HK-2 (cell line): ENCODE results near the gene CYB5A.
"Not testable (repeated sequence)": the region's sequence is repeated elsewhere in the genome, so short reads cannot be mapped to it uniquely, and the experiment has no call there.

Experiments used
- DNase-seq: peaks from one replicate; pipeline ENCODE4 v3.0.0-alpha.2; 2018; ENCODE audit not compliant: unreplicated experiment

Gene CYB5A

DNA sequence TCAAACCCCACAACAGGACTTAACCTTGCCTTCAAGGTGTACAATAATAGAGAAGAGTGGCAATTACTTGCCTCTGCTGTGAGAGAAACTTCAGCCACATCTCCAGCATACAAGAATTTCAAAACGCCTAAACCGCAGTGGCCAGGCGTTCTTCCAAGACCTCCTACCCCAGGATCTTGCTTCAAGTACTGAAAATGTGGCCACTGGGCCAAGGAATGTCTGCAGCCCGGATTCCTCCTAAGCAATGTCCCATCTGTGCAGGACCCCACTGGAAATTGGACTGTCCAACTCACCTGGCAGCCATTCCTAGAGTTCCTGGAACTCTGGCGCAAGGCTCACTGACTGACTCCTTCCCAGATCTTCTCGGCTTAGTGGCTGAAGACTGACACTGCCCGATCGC lies 2.8 kb upstream of the CYB5A start:
- DNase-seq, result no peak

DNA sequence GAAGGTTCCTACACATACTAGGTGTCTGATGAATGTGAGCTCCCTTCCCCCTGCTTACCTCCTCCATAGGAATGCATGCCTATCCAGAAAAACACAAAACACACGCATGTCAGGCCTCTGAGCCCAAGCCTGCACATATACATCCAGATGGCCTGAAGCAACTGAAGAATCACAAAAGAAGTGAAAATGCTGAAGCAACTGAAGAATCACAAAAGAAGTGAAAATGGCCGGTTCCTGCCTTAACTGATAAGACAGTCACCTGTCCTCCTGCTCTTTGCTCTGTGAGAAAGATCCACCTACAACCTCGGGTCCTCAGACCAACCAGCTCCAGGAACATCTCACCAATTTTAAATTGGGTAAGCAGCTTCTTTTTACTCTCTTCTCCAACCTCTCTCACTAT lies 1.2 kb upstream of the CYB5A start:
- not testable (repeated sequence) for DNase-seq

DNA sequence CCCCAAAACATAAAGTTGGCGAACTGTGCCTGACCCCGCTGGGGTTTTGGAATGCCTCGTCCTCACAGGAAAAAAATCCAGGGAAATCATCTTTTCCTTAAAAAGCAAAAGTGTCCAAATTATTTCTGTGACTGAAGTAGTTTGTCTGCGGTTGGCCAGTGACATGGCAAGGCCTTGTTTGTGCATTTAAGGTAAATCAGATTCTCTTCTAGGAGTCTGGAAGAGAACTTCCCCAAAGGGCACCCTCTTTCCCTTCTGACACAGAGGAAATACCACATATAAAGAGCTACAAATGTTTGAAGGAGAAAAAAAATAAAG lies 737 bp upstream of the CYB5A start:
- no peak for DNase-seq

DNA sequence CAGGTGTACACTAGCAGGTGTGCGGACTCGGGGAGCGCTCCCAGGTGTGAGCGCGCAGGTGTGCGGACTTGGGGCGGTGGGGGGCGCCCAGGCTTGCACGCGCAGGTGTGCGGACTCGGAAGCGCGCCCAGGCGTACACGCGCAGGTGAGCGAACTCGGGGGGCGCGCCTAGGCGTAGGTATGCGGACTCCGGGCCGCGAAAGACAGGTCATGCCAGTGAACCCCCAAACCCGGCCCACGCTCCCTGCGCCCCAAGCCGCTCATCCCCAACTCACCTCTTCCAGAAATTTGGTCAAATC lies 342 bp downstream of the CYB5A start:
- DNase-seq, result no peak

DNA sequence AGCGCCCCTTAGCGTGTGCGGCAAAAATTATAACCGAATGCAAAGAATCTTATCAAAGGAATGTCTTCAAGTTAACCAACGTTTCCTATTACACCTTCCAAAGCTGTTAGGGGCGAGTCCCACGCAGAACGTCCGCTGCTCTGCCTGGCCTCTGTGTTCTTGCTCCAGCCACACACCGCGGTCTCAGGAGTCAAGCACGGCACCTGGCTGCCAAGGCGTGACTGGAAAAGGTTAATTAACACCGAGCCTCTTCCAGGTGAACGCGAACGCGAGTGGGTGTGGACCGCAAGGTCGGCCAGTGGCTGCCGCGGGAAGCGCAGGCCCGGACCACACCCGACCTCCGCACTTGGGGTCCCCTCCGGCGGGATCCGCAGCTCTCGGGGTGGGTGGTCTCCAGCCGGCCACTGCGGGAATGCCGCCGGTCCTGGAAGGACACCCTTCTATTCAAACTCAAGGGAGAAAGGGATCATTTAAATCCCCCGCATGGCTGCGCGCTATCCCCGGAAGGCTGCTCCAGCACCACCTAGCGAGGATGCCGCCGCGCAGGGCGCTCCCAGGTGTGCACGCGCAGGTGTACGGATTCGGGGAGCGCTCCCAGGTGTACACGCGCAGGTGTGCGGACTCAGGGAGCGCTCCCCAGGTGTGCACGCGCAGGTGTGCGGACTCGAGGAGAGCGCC lies 830 bp downstream of the CYB5A start:
- no peak for DNase-seq

DNA sequence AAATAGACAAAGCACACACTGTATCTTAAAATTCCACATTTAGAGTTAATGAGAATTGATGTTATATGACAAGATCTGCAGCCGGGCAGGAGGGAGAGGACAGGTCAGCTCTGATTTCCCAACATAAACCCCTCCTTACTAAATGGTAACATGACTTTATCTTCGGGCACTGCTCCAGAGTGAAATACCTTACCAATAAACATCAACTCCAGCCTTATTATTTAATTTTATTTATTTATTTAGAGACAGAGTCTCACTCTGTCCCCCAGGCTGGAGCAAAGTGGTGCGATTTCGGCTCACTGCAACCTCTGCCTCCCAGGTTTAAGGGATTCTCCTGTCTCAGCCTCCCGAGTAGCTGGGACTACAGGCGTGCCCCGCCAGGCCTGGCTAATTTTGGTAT lies 1.7 kb downstream of the CYB5A start:
- DNase-seq, result no peak

DNA sequence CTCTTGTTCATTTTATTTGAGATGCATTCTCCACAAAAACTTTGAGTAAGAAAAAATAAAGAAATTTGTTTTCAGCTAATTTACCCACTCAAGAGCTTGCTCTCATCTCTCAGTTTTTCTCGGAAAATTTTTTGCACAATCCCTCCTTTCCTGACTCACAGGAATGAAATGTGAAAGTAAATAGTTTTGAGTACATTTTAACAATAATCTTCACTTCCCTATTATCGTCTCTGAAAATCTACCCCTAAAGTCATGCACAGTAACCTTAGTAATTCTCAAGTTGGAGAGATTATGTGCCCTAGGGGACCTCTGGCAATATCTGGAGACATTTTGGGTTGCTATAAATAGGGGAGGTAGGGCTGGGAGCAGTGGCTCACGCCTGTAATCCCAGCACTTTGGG lies 2.6 kb downstream of the CYB5A start:
- no peak for DNase-seq

DNA sequence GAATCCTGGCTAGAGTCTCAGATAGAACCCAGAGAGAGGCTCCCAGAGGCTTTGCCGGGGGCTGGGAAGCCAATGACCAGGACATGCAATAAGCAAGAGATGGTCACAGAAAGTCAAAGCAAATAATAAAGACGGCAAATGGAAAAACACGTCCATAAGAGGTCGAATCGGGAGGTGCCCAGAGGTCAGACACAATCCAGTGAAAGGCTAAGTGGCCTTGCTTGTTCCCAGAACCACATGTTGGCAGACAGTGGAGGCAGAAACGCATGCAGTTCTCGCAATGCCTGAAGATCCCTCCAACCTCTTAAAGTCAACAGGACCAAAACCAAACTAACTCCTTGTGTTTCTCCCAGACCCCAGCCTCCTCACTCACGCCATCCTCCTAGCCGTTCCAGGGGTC lies 3.0 kb downstream of the CYB5A start:
- no peak for DNase-seq

DNA sequence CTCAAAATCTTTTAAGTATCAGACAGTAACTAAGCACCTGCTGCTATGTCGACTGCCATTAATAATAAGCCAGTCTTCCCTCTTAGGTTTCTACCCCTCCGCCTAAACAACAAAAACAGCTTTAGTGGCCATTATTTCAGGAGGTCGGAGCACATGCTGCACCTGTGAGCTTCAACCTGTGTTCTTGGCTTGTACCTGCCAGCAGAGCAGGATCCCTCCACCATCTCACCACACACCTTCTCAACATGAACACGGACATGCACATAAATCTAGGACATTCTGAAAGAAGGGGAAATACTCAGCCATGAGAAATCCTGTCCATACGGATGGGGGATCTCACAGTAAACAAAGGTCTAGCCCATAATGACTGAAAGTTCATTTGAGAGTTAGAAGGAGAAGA lies 3.7 kb downstream of the CYB5A start:
- DNase-seq, result no peak

DNA sequence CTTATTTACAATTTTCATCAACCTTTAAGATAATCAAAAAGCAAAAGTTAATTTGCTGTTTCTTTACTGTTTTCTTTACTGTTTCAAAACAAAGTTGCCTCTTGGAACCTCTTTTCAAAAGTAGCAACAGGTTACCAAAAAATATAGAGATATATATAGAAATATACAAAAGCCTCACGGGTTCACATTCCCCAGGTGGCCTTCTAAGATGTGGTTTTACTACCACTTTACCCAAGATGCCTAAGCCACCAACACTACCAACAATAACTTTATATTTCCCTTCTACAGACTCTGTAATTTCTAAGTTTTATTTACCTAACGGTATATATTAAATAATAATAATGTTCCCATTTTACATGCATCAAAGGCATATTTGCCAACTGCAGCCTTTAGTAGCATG lies 4.9 kb downstream of the CYB5A start:
- DNase-seq, result no peak

DNA sequence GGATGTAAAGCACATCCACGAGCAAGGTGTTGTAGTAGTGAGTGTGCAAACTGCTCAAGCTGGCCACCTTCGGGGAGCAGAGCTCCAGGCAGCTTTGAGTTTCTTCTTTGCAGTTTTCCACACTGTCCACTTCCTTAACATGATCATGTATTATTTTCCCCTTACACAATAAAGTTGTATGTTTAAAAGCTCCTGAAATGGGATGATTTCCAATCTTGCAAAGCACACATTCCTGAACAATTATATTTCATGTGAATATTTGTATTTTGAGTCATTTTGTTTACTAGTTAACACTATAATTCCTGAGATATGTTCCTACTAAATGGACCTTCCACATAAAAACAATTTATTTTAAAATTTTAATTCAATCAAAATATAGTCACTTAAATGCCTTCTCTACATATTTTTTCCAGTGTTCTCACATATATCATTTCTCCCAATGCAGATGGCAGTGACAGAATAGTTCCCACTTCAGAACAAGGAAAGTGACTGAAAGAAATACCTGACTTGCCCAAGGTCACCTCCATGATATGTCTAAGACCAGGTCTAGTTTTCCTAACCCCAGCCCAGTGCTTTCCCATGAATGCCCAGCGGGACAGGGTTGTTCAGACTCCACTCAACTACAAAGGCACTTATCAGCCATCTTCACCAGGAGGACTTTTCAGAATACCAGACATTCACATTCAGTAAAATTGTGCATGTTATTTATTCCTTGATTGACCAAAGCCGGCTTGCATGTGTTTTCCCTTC lies 5.5 kb downstream of the CYB5A start:
- no peak for DNase-seq

DNA sequence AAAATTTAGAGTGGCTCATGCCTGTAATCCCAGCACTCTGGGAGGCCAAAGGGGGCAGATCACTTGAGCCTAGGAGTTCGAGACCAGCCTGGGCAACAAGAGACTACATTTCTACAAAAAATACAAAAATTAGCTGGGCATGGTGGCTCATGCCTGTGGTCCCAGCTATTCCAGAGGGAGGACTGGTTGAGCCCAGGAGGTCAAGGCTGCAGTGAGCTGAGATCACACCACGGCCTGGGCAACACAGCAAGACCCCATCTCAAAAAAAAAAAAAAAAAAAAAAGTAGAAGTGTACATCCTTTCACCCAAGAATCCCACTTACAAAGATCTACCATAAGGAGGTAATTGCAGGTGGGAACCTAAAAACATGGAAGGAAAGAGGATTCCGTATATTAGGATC lies 6.2 kb downstream of the CYB5A start:
- not testable (repeated sequence) for DNase-seq

DNA sequence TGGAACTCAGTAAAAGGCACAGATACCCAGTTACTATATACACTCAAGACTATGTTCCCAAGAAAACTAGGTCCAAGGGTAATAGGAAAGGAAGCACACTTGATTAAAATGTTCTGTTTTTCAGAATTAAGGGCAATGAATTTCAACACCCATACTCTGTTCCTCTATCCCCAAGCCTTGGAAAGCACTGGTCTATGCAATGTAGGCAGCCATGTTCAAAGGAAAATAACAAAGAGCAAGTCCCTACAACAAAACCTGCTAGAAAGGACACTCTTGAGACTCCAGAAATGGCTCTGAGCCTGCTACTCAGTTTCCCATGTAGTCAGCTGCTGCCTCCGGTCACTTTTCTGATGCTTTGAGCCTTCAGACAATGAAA lies 6.8 kb downstream of the CYB5A start:
- DNase-seq, result no peak

DNA sequence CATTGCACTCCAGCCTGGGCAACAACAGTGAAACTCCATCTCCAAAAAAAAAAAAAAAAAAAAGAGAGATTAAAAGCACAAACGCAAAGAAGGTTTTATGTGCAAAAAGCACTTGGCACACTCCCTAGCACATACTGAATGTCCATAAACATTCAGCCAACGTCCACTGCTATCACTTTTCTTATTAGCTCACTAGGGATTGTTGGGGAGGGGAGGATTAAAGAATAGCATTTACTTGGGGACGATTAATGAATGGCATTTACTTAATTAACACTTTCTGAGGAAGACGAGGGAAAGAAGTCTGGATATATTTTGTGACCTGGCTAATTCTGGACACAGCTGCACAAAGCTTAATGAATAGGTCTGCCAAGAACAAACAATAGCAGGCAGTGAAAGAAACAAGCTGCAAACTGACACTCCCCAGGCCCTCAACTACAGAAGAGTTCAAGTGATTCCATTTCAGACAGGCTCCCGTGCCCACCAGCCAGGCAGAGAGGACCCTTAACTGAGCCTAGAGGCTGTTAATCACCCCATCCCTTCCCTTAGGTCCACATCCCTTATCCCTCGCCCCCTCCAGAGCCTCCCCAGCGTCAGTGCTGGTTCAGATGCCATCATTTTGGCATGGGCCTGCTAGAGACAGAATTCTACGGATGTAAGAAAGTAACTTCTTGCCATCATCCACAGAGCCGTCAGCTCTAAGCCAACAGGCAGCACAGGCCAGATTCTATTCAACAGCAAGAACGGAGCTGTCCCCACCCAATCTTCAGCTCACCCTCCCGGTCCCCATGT lies 7.4 kb downstream of the CYB5A start:
- DNase-seq, result no peak

DNA sequence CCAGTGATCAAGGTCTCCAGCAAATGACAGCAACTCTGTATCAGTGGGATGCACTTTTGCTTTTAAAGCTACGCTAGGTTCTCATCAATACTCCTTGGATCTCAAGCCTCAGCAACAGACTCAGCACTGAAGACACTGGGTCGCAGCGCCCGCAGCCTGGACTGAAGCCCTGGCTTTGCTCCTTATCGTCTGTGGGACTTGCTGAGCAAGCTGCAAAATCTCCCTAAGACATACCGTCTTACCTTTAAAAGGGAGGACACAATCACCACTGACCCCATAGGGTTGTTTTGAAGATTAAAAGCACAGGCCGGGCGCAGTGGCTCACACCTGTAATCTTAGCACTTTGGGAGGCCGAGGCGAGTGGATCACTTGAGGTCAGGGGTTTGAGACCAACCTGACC lies 8.1 kb downstream of the CYB5A start:
- no peak for DNase-seq

DNA sequence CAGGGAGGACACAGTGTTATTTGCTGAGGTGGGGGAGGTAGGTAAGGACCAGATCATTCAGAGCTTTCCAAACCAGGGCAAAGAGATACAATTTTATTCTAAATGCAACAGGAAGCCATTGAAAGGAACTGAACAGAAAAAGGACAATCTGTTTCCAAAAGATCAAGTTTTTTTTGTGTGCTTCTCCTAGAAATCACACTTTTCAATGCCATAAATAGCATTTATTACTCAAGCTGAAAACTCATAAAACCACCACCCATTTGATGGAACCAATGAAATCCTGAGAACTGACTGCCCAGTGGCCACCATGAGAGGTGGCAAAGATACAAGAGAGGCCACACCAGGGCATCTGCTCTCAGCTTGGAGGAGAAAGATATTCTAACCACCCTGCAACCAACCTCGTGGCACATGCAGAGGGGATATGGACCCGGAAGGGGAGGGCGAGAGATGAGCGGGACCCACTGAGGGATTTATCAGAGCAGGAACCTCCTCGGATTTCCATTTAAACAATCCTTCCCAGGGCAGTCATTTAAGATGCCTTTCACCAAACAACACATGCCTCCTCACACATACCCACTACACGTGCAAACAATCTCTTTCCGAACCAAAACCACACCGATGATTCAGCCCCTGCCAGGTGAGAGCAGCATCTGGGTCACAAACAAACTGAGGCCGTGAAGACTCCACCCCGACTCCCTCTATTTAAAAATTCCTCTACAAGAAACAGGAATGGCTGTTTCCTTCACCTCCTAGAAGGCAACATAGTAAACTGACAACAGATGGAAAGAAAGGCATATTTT lies 8.8 kb downstream of the CYB5A start:
- no peak for DNase-seq

DNA sequence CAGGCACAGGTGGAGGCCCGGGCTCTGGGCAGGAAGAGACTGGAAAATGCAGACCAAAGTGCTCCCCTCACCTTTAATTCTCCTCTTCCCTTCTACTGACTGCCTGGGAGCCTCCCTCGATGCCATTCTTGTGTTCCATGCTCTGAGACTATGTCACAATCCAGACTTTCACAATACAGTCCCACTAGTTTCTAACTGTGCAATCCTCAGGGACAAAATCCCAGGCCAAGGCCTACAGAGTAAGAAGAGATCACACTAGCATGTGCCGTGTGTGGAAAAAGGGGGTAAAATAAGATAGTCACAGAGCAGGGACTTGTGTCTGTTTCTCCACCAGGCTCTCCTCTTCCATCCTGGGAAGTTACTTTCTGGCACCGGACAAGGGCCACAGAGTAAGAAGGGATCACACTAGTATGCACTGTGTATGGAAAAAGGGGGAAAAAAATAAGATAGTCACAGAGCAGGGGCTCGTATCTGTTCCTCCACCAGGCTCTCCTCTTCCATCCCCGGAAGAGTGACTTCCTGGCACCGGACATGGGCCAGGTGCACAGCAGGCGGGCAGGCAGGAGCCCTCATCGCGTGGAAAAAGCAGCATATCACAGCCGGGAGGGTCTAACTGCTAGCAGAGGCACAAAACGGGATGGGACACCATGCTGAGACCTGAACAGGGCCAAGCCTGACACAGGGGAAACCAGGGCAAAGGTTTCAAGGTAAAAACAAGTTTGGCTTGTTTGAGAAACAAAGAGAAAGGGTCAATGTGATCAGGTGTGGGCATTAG lies 9.6 kb downstream of the CYB5A start:
- DNase-seq, result no peak

DNA sequence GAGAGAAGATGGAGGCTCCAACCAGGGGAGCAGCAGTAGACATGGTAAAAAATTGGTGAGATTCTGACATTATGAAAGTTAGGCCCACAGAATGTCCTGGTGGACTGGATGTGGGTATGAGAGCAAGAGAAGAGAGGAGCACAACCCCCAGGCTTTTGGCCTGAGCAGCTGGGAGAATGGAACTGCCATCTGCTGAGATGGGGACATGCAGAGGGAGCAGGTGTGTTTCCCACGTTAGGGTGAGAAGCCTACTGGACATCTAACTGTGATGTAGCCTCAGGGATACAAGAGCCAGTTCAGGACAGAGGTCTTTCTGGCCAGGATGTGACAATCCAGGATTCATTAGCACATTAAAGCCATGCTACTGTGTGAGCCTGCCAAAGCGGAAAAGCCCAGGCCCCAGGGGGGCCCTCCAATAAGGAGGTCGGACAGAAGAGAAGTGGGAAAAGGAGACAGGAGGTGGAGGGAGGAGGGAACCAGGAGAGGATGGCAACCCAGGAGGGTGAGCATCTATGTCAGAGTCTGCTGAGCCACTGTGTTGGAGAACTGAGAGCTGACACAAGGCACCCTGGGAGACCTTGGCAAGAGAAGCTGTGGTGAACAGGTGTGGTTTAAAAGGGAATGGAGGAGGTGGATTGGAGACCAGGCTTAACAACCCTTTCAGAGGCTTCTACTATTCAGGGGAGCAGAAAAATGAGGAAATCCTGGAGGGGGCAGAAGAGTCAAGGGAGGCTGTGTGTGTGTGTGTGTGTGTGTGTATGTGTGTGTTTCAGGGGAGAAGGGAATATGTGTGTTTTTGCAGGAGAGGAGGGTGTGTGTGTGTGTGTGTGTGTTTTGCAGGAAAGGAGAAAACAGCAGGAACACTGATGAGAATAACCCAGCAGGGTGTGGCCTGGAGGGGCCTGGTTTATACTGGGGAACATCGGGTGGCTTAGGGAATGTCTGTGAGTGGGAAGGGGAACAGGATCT lies 10.5 kb downstream of the CYB5A start:
- no peak for DNase-seq

DNA sequence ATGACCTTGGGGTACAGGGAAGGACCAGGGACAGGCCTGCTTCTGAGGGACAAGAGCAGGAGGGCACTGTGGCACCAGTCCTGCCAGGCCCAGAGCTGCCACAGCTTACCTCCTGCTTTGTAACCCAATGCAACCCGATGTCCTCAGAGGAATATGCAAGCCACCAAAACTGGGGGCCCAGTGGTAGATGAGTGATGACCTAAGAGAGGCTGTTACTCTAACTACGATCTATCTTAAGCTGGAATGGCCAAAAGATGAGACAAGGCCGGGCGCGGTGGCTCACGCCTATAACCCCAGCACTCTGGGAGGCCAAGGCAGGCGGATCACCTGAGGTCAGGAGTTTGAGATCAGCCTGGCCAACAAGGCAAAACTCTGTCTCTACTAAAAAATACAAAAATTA lies 12.8 kb downstream of the CYB5A start:
- DNase-seq, result no peak

DNA sequence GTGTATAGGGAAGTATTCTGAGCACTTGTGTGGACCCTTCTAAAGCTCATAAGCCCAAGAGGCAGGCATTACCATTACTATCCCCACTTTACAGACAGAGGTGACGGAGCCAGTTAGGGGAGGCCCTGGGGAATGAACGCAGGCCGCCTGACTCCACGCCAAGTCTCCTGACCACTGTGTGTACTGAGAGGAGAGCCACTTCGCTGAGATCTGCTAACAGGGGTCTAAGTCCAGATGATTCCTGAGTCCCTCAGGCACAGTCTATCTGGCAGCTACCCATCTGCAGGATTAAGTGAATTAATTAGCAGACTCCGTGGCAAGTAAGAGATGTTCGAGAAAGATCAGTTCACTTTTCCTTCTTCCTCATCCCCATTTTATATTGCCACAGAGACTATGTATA lies 13.7 kb downstream of the CYB5A start:
- no peak for DNase-seq

DNA sequence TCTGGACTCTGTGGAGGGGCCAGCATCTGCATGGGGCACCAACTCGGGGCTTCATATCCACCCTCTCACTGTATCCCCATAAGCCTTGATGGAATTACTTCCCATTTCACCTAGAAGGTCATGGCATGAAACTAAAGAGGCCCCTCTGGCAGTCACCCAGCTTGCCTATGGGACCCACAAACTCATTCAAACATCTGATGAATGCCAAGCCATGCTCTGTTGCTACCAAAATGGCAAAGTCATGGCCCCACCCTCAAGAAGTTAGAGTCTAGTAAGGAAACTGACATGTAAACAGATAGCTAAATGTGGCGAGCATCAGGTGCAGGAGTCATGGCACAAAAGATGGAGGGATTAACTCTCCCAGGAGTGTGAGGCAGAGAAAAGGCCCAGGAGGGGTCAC lies 14.5 kb downstream of the CYB5A start:
- no peak for DNase-seq
